ENCODE results near the gene CPTP. TPM values are rescaled to one million over a fixed set of nuclear protein-coding genes. Genes with fewer than 3 reads are reported as not detected.

The CPTP gene
- total and polyA plus RNA-seq, 4 donors = 7.9 to 45.1 (median 22.5) TPM

DNA sequence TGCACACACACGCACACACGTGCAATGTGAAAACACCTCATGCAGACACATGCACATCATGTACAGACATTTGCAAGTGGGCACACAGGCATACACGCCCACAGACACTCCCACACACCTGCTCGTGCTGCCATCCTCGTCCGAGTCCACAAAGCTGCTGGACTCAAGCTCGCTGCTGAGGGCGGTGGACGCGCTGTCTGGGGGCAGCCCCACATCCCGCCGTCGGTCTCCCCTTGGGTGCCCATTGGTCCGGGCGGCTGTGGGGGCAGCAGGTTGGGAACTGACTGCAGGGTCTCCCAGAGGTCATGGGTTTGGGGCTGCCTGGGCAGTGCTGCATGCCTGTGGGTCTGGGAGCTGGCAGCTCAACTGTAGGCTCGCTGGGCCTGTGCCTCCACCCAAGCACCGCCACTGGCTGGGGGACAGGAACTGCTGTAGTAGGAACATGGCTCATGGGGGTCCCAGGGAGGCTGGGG is 17.0 kb downstream of the CPTP start:
- Histone ChIP-seq H3K36me3 (ENCODE audit: control insufficient read depth in 4 of 4, insufficient read depth in 3 of 4, low read depth in 1 of 4, low read length in 3 of 4) (peaks cover 0 to 31% (median 13%) of the 10 kb centered on the region in 4 donors), H3K9me3 (ENCODE audit: control insufficient read depth in 4 of 4, low read length in 3 of 4) (no peaks in the 10 kb centered on the region), H3K4me1 (ENCODE audit: control insufficient read depth in 4 of 4, insufficient read depth in 4 of 4, low read length in 3 of 4) (peaks cover 25 to 37% (median 35%) of the 10 kb centered on the region in 4 donors), H3K4me3 (ENCODE audit: low read depth in 1 of 3, low read length in 3 of 3) (no peak overlapping the region), H3K27ac (ENCODE audit: low read depth in 1 of 2, low read length in 2 of 2) (no peak overlapping the region), H3K27me3 (ENCODE audit: control insufficient read depth in 4 of 4, insufficient read depth in 4 of 4, low read length in 3 of 4) (no peaks in the 10 kb centered on the region), H3K9ac (ENCODE audit: low read depth in 1 of 2, low read length in 2 of 2) (no peak overlapping the region)
- WGBS = 95% methylated on average over 17 of the region's 17 CpGs
- no peak for DNase-seq (ENCODE audit: low spot score)
- no peak for TF ChIP-seq TAF1 (conservative IDR thresholded peaks at IDR 0.05)
- TF ChIP-seq GABPA (IDR thresholded peaks at IDR 0.05 in 1 of 2, conservative IDR thresholded peaks at IDR 0.05 in 1 of 2) = no peak
- TF ChIP-seq, protein P1, sequence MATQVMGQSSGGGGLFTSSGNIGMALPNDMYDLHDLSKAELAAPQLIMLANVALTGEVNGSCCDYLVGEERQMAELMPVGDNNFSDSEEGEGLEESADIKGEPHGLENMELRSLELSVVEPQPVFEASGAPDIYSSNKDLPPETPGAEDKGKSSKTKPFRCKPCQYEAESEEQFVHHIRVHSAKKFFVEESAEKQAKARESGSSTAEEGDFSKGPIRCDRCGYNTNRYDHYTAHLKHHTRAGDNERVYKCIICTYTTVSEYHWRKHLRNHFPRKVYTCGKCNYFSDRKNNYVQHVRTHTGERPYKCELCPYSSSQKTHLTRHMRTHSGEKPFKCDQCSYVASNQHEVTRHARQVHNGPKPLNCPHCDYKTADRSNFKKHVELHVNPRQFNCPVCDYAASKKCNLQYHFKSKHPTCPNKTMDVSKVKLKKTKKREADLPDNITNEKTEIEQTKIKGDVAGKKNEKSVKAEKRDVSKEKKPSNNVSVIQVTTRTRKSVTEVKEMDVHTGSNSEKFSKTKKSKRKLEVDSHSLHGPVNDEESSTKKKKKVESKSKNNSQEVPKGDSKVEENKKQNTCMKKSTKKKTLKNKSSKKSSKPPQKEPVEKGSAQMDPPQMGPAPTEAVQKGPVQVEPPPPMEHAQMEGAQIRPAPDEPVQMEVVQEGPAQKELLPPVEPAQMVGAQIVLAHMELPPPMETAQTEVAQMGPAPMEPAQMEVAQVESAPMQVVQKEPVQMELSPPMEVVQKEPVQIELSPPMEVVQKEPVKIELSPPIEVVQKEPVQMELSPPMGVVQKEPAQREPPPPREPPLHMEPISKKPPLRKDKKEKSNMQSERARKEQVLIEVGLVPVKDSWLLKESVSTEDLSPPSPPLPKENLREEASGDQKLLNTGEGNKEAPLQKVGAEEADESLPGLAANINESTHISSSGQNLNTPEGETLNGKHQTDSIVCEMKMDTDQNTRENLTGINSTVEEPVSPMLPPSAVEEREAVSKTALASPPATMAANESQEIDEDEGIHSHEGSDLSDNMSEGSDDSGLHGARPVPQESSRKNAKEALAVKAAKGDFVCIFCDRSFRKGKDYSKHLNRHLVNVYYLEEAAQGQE (IDR thresholded peaks at IDR 0.05) = no peak
- no peak for TF ChIP-seq RXRA (IDR thresholded peaks at IDR 0.05)
- TF ChIP-seq, protein P2, sequence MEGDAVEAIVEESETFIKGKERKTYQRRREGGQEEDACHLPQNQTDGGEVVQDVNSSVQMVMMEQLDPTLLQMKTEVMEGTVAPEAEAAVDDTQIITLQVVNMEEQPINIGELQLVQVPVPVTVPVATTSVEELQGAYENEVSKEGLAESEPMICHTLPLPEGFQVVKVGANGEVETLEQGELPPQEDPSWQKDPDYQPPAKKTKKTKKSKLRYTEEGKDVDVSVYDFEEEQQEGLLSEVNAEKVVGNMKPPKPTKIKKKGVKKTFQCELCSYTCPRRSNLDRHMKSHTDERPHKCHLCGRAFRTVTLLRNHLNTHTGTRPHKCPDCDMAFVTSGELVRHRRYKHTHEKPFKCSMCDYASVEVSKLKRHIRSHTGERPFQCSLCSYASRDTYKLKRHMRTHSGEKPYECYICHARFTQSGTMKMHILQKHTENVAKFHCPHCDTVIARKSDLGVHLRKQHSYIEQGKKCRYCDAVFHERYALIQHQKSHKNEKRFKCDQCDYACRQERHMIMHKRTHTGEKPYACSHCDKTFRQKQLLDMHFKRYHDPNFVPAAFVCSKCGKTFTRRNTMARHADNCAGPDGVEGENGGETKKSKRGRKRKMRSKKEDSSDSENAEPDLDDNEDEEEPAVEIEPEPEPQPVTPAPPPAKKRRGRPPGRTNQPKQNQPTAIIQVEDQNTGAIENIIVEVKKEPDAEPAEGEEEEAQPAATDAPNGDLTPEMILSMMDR (IDR thresholded peaks at IDR 0.05; ENCODE audit: low read depth, low read length, missing input control) = no peak
- TF ChIP-seq FOXA1 (IDR thresholded peaks at IDR 0.05) = no peak
- no peak for TF ChIP-seq EGR1 (IDR thresholded peaks at IDR 0.05; ENCODE audit: low read depth in 2 of 2)
- TF ChIP-seq RAD21 (IDR thresholded peaks at IDR 0.05) = no peak
- no peak for TF ChIP-seq SP1 (IDR thresholded peaks at IDR 0.05)
- TF ChIP-seq HNF4A (conservative IDR thresholded peaks at IDR 0.05) = no peak
- no peak for TF ChIP-seq YY1 (IDR thresholded peaks at IDR 0.05)
- TF ChIP-seq HNF4G (IDR thresholded peaks at IDR 0.05) = no peak
- no peak for TF ChIP-seq JUND (IDR thresholded peaks at IDR 0.05)
- no peak for TF ChIP-seq NR2F2 (IDR thresholded peaks at IDR 0.05)
- TF ChIP-seq, protein P3, sequence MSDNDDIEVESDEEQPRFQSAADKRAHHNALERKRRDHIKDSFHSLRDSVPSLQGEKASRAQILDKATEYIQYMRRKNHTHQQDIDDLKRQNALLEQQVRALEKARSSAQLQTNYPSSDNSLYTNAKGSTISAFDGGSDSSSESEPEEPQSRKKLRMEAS (IDR thresholded peaks at IDR 0.05) = no peak

DNA sequence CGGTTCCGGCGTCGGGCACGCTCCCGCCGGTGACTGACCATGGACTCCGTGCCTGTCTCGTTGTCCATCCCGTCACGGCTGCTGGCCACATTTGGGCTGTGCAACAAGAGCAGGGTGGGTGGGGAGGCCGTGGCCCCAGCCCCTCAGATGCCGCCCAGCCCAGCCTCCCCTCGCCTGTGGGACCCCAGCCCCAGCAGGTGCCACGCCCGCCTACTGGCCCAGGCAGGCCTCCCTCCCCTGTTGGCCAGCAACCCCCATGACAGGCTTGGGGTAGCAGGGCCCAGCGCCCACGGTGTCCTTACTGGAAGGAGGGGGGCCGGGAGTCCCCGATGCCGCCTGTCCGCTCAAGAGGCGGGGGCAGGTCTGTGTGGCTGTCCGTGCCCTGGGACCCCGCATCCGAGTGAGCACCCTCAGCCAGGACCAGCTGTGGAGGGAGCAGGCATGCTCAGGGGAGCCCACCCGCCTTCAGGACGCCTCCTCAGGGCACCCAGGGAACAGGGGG is 17.5 kb downstream of the CPTP start:
- WGBS = 97% methylated on average over 28 of the region's 28 CpGs
- TF ChIP-seq, protein P1 (IDR thresholded peaks at IDR 0.05) = no peak
- TF ChIP-seq, protein P4, sequence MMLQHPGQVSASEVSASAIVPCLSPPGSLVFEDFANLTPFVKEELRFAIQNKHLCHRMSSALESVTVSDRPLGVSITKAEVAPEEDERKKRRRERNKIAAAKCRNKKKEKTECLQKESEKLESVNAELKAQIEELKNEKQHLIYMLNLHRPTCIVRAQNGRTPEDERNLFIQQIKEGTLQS (IDR thresholded peaks at IDR 0.05) = no peak
- no peak for TF ChIP-seq RAD21 (IDR thresholded peaks at IDR 0.05)
- no peak for TF ChIP-seq JUND (IDR thresholded peaks at IDR 0.05)
- TF ChIP-seq RXRA (IDR thresholded peaks at IDR 0.05) = no peak
- TF ChIP-seq GABPA (IDR thresholded peaks at IDR 0.05 in 1 of 2, conservative IDR thresholded peaks at IDR 0.05 in 1 of 2) = no peak
- TF ChIP-seq HNF4A (conservative IDR thresholded peaks at IDR 0.05) = no peak
- TF ChIP-seq, protein P5, sequence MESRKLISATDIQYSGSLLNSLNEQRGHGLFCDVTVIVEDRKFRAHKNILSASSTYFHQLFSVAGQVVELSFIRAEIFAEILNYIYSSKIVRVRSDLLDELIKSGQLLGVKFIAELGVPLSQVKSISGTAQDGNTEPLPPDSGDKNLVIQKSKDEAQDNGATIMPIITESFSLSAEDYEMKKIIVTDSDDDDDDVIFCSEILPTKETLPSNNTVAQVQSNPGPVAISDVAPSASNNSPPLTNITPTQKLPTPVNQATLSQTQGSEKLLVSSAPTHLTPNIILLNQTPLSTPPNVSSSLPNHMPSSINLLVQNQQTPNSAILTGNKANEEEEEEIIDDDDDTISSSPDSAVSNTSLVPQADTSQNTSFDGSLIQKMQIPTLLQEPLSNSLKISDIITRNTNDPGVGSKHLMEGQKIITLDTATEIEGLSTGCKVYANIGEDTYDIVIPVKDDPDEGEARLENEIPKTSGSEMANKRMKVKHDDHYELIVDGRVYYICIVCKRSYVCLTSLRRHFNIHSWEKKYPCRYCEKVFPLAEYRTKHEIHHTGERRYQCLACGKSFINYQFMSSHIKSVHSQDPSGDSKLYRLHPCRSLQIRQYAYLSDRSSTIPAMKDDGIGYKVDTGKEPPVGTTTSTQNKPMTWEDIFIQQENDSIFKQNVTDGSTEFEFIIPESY (IDR thresholded peaks at IDR 0.05) = no peak
- no peak for TF ChIP-seq SP1 (IDR thresholded peaks at IDR 0.05)
- no peak for TF ChIP-seq HNF4G (IDR thresholded peaks at IDR 0.05)
- TF ChIP-seq, protein P2 (IDR thresholded peaks at IDR 0.05; ENCODE audit: low read depth, low read length, missing input control) = no peak
- no peak for TF ChIP-seq FOXA1 (IDR thresholded peaks at IDR 0.05)
- Histone ChIP-seq H3K27ac (ENCODE audit: low read depth in 1 of 2, low read length in 2 of 2) (no peak overlapping the region), H3K9me3 (ENCODE audit: control insufficient read depth in 4 of 4, low read length in 3 of 4) (no peaks in the 10 kb centered on the region), H3K4me1 (ENCODE audit: control insufficient read depth in 4 of 4, insufficient read depth in 4 of 4, low read length in 3 of 4) (peaks cover 28 to 42% (median 40%) of the 10 kb centered on the region in 4 donors), H3K4me3 (ENCODE audit: low read depth in 1 of 3, low read length in 3 of 3) (no peak overlapping the region), H3K9ac (ENCODE audit: low read depth in 1 of 2, low read length in 2 of 2) (no peak overlapping the region), H3K36me3 (ENCODE audit: control insufficient read depth in 4 of 4, insufficient read depth in 3 of 4, low read depth in 1 of 4, low read length in 3 of 4) (peaks cover 0 to 31% (median 11%) of the 10 kb centered on the region in 4 donors), H3K27me3 (ENCODE audit: control insufficient read depth in 4 of 4, insufficient read depth in 4 of 4, low read length in 3 of 4) (no peaks in the 10 kb centered on the region)
- no peak for DNase-seq (ENCODE audit: low spot score)
